ES-I3 (cell line): ENCODE results near the gene CPXM2.

Experiments
- H3K36me3 ChIP-seq: 2 replicates; pipeline ENCODE4 v1.6.1; 2013; ENCODE audit warnings: mild to moderate bottlenecking, low read length, control low read depth, moderate library complexity; ENCODE audit not compliant: insufficient read depth
- H3K4me1 ChIP-seq: 2 replicates; pipeline ENCODE4 v1.6.1; 2013; ENCODE audit warnings: mild to moderate bottlenecking, control low read depth, low read length; ENCODE audit not compliant: insufficient read depth
- H3K9ac ChIP-seq: 2 replicates; pipeline ENCODE4 v1.6.1; 2013; ENCODE audit warnings: low read depth, mild to moderate bottlenecking, low read length, moderate library complexity
- H3K9me3 ChIP-seq: 2 replicates; pipeline ENCODE4 v1.6.1; 2013; ENCODE audit warnings: mild to moderate bottlenecking, low read length, moderate library complexity; ENCODE audit not compliant: control insufficient read depth, insufficient read depth

CPXM2 gene

DNA sequence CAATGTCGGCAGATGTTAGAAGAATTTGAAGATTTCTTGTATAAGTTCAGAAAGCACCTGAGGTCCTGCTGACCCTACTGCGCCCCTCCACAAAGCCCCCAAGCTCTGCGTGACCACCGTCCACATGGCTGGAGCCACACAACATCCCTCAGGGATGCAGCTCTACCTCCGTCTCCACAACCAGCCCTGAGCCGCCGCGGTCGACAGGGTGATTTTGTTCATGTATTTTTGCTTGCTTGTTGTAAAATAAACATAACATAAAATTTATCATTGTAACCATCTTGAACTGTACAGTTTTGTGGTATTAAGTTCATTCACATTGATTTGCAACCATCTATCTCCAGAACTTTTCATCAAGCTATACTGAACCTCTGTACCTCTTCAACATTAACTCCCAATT, 50.5 kb downstream of the CPXM2 start:
- H3K36me3 ChIP-seq: no peaks in the 10 kb centered on the region
- H3K4me1 ChIP-seq: peaks cover 12% of the 10 kb centered on the region
- no peak overlapping the region for H3K9ac ChIP-seq
- no peaks in the 10 kb centered on the region; the same call in 1 of the 2 replicates for H3K9me3 ChIP-seq

DNA sequence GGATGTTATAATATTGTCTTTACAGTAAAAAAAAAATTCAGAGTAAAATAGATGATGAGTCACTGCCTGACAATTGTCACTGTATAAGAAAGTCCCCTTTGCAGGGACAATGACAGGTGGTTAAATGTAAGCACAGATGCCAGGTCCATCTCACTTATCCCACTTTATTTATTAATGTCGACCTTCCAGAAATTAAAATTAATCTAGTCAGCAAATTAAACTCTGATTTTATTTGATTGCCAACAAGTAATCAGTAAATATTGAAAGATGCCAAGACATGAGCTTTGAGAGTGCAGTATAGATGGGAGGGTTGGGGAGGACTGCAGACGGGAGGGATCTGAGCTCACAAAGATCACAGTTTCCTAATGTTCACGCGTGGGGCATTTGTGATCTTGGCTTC, 50.9 kb downstream of the CPXM2 start:
- Histone ChIP-seq H3K36me3 (no peaks in the 10 kb centered on the region), H3K9ac (no peak overlapping the region), H3K4me1 (peaks cover 12% of the 10 kb centered on the region)

DNA sequence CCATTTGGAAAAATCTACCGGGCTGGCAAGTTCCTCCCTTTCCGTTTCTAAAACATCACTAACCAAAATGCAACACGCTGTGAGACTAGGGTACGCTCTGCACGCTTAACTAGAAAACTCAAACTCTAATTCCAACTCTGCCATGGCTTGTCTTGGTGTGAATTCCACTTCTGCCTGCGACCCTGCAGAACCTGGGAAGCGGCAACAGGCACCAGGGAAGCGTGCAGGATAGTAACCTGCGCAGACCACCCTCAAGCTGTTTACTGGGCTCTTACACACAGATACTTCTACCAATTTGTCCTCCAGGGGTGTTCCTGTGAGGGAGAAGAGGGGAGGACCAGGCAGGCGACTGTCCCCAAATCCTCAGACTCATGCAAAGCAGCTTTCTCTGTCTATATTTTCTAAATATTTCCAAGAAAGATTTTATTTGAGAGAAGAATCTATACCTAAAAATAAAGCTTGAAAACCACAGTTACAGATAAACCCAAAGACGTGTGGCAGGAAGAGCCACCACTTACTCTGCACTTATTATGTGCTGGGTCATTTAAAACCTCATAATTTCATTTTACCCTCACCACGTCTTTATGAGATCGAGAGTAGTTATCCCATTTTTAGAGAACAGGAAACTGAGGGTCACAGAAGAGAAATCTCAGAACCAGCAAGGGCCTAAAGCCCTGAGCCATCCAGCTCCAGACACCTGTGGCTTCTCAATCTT, 52.9 kb downstream of the CPXM2 start:
- Histone ChIP-seq H3K9me3 (no peaks in the 10 kb centered on the region), H3K9ac (no peak overlapping the region), H3K36me3 (no peaks in the 10 kb centered on the region; the same call in 1 of the 2 replicates), H3K4me1 (peaks cover 12% of the 10 kb centered on the region)

More for the DNA sequence above, 50.9 kb downstream of the CPXM2 start:
- no peaks in the 10 kb centered on the region; the same call in 1 of the 2 replicates for H3K9me3 ChIP-seq

DNA sequence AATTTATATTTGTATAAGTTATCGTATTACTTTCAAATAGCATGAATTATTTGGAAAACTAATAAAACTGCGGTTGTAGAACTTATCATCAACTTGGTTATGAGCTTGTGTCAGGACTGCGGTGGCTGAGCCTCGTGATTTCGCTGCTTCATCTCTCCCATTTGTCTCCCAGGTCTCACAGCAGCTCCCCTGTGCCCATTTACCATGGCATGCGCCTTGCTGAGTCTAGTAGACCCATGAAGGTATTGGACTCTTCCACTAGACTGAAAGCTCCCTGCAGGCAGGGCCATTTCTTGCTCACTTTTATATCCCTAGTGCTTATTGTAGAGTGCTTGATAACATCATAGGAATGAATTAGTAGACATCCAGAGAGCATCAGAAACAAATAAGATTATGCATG, 53.9 kb downstream of the CPXM2 start:
- H3K4me1 ChIP-seq: peaks cover 12% of the 10 kb centered on the region

DNA sequence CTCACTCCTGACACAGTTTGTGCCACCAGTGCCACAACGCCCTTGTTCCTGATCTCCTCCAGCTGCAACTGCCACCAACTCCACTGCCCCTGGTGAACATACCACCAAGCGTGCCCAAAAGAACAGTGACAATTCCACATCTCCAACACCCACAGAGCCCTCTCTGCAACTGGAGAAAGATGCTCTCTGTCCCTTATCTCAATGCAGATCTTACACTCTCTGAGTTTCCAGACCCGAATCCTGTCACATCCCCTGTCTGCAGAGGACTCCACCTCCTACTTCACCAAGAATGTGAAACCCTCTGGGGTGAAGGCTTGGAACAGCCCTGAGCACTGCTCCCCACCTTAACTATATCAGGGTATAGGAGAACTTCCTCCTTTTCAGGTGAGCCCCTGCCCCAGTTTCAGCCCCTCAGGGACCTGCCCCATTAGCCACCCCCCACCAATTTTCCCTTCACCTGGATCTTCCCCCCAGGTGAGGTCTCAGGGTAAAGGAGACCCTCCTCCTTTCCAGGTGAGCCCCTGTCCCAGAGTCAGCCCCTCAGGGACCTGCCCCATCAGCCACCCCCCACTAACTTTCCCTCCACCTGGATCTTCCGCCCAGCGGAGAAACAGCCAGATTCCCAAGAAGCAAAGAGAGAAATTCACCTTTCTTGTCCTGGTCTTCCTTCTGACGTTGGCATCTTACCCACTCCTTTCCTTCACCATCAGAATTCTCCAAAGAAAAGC, 55.0 kb downstream of the CPXM2 start:
- Histone ChIP-seq H3K9ac (no peak overlapping the region), H3K36me3 (no peaks in the 10 kb centered on the region; the same call in 1 of the 2 replicates), H3K9me3 (no peaks in the 10 kb centered on the region), H3K4me1 (peaks cover 12% of the 10 kb centered on the region)

More for the DNA sequence above, 53.9 kb downstream of the CPXM2 start:
- Histone ChIP-seq H3K36me3 (no peaks in the 10 kb centered on the region; the same call in 1 of the 2 replicates), H3K9ac (no peak overlapping the region), H3K9me3 (no peaks in the 10 kb centered on the region)

DNA sequence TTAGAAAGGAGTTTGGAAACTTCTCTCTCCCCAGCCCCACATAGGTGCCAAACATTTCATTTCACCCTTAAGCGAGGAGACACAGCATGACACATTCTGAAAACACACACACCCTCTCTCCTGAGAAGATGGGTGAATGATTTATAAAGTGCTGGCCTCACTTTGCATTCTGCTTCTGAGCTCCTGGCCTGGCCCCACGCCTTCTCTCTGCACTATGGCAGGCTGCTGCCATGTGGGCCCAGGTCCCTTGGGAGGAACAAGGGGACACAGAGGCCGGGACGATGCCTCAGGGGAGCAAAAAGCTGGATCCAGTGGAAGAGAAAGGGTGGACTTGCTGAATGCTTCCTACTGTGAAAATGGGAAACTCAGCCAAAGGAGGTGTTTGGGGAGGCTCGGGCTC, 56.0 kb downstream of the CPXM2 start:
- Histone ChIP-seq H3K36me3 (no peaks in the 10 kb centered on the region; the same call in 1 of the 2 replicates), H3K9ac (no peak overlapping the region), H3K4me1 (peaks cover 12% of the 10 kb centered on the region), H3K9me3 (no peaks in the 10 kb centered on the region)

DNA sequence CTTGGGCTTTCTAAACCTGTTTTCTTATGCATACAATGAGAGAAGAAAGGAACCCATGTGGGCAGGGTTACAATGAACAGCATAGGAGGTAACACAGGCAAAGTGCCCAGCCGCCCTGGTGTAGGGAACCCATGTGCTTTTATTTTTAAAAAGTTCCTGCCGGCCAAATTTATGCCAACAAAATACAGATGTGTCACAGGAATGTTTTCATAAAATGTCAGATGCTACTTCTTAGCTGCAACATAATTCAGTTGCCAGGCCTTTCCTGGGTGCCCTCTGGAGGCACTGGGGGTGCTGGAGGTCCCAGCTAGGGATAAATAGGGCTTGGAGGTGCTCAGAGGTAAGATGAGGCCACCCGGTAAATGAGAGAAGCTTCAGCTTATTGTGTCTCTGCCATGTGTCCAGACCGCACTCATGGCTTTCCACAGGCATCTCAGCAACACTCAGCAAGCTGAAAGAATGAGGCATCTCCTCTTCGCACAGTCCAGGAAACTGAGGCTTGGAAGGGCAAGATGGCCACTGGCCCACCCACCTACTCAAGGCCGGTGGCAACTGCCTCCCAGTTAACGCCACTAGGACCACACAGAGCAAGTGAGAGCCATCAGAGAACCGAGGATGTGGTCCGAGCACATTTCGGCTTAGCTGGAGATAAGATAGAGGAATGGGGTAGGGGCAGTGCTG, 58.3 kb downstream of the CPXM2 start:
- H3K9ac ChIP-seq: no peak overlapping the region
- H3K9me3 ChIP-seq: no peaks in the 10 kb centered on the region
- no peaks in the 10 kb centered on the region for H3K4me1 ChIP-seq
- no peaks in the 10 kb centered on the region; the same call in 1 of the 2 replicates for H3K36me3 ChIP-seq

DNA sequence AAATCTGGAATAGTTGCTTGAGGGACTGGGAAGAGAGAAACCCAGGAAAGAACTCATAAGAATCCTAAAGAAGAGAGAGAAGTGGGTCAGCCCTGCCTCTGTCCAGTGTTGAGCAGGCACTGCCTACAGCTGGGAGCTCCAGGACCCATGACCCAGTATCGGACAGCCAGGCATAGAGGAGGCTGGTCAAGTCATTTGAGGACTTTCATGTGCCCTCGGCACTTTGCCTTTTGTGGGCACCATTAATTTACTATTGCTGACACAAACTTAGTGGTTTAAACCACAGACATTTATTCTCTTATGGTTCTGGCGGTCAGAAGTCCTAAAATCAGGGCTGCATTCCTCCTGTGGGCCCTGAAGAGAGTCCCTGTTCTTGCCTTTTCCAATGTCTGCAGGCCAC, 60.3 kb downstream of the CPXM2 start:
- Histone ChIP-seq H3K9me3 (no peaks in the 10 kb centered on the region), H3K4me1 (no peaks in the 10 kb centered on the region), H3K36me3 (no peaks in the 10 kb centered on the region; the same call in 1 of the 2 replicates), H3K9ac (no peak overlapping the region)

DNA sequence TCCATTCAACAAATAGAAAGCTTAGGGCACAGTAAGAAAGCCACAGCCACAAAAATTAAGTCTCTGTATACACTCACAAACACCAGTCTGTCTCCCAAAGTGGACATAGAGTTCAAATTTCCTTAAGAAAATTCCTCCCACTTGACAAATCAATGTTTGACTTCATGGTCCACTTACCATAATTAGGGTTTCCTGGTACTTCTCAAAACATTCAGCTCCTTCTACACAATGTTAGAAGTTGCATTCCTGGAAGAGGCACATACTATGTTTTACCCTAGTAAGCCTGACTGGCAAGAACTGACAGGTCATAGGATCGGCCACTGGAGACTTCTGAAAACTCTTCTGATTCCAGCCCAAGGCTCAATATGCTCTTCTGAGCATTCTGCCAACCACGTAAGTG, 70.5 kb downstream of the CPXM2 start:
- Histone ChIP-seq H3K9me3 (no peaks in the 10 kb centered on the region), H3K4me1 (no peaks in the 10 kb centered on the region), H3K9ac (no peak overlapping the region), H3K36me3 (no peaks in the 10 kb centered on the region)

DNA sequence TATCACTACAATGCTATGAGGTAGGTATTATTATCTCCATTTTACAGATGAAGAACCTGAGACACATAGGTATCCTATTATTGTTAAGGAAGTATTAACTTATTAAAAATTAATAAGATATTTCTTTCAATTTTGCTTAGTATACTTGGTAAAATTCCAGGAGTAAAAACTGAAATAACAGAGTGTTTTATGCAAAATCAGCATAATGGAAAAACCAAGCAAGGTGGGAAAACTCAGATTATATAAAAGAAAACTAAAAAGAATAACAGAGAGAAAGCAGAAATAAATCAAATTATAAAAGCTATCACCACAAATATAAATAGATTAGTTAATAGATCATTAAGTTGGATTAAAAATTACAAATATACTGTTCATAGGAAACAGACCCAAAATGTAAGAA, 82.0 kb downstream of the CPXM2 start:
- H3K9me3 ChIP-seq: no peaks in the 10 kb centered on the region
- no peaks in the 10 kb centered on the region for H3K36me3 ChIP-seq
- no peak overlapping the region for H3K9ac ChIP-seq
- H3K4me1 ChIP-seq: peaks cover 11% of the 10 kb centered on the region; the same call in 1 of the 2 replicates

DNA sequence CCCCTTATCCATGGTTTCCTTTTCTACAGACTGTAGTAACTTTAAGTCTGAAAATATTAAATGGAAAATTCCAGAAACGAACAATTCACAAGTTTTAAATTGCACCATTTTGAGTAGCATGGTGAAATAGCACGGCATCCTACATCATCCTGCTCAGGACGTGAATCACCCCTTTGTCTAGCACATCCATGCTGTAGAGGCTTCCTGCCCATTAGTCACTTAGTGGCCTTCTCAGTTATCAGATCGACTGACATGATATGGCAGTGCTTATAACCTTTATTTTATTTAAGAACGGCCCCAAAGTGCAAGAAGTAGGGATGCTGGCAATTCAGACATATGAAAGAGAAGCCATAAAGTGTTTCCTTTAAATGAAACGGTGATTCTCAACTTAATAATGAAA, 82.7 kb downstream of the CPXM2 start:
- Histone ChIP-seq H3K9me3 (no peaks in the 10 kb centered on the region), H3K9ac (no peak overlapping the region), H3K4me1 (peaks cover 11% of the 10 kb centered on the region; the same call in 1 of the 2 replicates), H3K36me3 (no peaks in the 10 kb centered on the region)

DNA sequence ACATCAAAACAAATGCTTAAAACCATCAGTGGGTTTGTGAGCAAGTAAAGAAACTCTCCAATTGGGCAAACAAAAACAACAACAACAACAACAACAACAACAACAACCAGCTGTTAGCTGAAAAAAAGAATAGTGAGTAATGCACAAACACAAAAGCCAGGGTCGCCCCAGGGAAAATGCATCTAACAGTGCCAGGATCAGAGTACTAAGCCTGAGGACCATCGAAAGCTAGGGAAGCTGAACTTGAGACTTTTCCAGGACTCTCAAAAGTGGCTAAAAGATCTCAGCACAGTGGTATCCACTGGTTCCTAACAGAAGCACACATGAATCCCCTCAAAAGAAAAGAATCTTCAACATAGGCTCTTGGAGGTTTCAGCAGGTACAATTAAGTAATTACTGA, 83.3 kb downstream of the CPXM2 start:
- Histone ChIP-seq H3K4me1 (peaks cover 11% of the 10 kb centered on the region; the same call in 1 of the 2 replicates), H3K9ac (no peak overlapping the region), H3K36me3 (no peaks in the 10 kb centered on the region), H3K9me3 (no peaks in the 10 kb centered on the region)

DNA sequence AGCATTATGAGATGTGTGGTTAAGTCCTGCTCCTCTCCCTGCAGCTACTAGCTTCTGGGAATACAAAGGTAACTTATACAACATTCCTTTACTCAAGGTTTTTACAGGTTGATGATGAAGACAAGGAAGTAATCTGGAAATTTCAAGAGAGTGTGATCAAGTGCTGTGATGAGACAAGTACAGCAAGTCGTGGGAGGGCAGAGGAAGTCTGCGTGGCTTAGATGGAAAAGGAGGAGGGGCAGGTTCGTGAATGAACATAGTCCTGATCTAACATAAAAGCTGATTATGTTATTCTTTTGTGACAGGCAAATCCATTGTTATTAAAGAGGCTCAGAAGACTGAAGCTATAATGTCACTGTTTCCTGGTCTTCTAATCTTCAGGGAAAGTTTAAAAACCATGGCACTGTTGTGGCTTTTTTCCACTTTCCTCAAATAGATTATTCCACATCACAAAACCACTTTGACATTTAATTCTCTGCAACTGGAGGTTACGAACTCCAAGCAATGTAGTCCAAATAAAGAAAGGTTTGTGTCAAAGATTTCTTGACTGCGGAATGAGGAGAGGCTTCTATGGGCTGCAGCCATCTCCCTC, 84.1 kb downstream of the CPXM2 start:
- Histone ChIP-seq H3K4me1 (peaks cover 11% of the 10 kb centered on the region; the same call in 1 of the 2 replicates), H3K9me3 (no peaks in the 10 kb centered on the region), H3K9ac (no peak overlapping the region), H3K36me3 (no peaks in the 10 kb centered on the region)

DNA sequence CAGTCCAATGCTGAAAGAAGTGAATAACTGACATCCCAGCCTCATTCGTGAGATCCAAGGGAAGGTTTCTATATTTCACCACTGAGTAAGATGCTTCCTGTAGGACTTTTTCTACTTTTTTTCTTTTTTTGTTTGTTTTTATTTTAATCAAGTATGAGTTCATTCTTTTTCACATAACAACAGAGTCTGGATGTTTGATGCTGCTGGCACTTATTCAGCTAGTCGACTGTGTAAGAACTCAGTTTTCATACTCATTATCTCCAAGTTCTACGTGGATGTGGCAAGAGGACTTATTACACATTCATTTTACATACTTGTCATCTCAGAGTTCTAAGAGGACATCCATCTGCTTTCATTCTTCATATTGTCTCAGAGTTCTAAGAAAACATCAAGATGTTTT, 86.9 kb downstream of the CPXM2 start:
- peaks cover 17% of the 10 kb centered on the region; the same call in 1 of the 2 replicates for H3K4me1 ChIP-seq
- H3K36me3 ChIP-seq: no peaks in the 10 kb centered on the region
- H3K9me3 ChIP-seq: no peaks in the 10 kb centered on the region
- H3K9ac ChIP-seq: no peak overlapping the region
